GM20431 (cell line): ENCODE data around the gene AKAP12.

Experiments
- in situ Hi-C: fragments of 300-500 bp; cut with MseI, MboI; formaldehyde crosslinking; loops from one replicate; pipeline ENCODE4 v1.15.0; 2020; ENCODE audit warnings: low sequenced_read_pairs; ENCODE audit not compliant: unreplicated experiment

The AKAP12 gene

DNA sequence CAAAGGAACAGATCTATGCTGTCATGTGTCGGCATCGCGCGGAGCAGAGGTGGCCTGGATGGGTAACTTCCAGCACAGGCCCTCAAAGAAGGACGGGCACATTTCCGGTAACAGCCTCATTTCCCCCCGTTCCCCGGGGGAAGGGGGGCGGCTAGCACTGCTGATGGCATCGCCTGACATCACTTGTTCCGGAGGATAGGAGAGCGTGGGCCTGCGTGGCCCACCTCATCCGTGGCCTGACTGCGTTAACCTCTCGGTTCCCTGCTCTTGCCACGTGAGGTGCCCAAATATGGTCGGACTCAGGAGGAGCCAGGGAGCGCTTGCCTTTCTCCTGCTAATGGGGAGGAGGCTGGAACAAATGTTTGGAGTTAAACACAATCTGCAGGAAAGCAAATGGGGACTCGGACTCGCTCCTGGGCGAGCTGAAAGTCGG is at the start of gene AKAP12:
AKAP12 (plus strand) TSS at position 365 of the 433 bp plus-strand sequence. CDS start 596 bp downstream, outside the sequence.
- in situ Hi-C loops: no loop called here

- in situ Hi-C loops: no loop called here
Observed at GRCh38 chr6:151191527-151191926, 48.2 kb upstream of the AKAP12 start.

DNA sequence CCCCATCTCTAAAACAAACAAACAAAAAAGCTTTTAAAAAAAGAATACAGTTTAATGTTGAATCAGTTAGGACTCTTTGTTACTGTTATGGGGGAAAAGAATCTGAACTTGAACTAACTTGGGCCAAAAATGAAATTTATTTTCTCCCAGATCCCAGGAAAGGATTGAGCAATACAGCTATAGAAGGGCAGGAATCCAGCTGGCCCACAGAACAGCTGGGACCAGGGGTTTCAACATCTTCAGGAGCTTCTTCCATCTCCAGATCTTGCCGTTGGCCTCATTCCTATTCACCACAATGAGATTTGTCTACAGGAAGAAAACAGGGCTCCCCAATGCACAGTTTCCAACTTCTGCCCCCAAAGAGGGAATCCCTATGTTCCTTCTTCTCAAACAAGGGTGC is 43.2 kb upstream of the AKAP12 start:
- in situ Hi-C loops: no loop called here

GRCh38 chr6:151197556-151197955 is 42.2 kb upstream of the AKAP12 start:
- in situ Hi-C loops: no loop called here

GRCh38 chr6:151199991-151200390 is 39.8 kb upstream of the AKAP12 start:
- in situ Hi-C loops: no loop called here

DNA sequence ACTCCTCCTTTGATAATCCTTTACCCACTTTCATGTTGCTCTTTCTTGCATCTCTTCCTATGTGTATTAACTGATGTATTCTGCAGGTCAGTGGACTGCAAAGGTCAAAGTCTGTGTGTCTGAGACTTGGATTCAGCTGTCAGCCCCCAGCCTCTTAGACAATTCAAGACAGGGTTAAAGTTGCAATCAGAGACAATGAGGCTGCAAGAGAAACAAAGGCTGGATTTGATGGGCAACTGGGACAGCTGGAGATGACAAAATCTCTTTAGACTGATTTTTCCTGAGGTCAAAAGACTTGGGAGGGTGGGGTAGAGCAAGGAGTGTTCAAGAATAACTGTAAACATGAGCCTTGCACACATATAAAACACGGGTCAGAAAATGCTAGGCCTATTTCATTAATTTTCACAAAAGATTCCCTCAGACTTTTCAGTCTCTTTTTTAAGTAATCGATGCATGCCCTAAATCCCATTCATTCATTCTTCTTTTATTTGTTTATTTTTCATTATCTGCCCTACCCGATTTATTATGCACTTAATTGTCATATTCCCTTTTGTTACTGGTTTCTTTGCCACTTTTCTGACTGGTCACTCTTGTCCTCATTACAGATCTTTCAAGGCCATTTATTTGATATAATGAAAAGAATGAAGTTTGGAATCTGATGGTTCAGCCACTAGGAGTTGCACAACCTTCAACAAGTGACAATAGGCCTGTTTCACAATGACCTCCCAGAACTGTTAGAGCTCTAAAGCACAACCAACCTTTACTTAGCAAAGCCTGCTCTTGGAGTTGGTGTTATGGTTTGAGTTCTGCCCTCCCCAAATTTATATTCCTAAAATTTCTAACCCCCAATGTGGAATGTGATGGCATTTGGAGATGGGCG is 33.8 kb upstream of the AKAP12 start:
- in situ Hi-C loops: no loop called here

GRCh38 chr6:151207674-151208073 is 32.1 kb upstream of the AKAP12 start:
- in situ Hi-C loops: no loop called here

GRCh38 chr6:151209071-151209831 is 30.5 kb upstream of the AKAP12 start:
- in situ Hi-C loops: no loop called here

- in situ Hi-C loops: no loop called here
Observed at GRCh38 chr6:151211075-151211474, 28.7 kb upstream of the AKAP12 start.

GRCh38 chr6:151213352-151213751 is 26.4 kb upstream of the AKAP12 start:
- in situ Hi-C loops: no loop called here

- in situ Hi-C loops: no loop called here
Observed at GRCh38 chr6:151215999-151216398, 23.8 kb upstream of the AKAP12 start.

DNA sequence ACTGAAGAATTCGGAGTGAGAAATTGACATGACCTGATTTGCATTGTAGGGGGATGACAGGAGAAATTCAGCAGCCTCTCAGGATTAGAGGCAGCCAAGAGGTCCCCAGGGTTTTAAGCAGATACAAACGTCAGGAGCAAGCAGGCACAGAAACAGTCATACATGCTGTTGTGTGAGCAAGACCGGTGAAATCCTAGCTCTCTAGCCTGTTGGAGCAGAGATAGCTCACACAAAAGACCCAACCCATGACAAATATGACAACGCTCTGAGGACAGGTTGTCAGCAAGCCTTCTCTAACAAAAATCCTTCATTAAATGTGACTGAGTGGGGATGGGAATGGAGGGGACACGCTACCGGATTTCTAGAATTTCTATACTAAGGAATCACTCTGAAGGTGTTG is 23.0 kb upstream of the AKAP12 start:
- in situ Hi-C loops: no loop called here

- in situ Hi-C loops: no loop called here
Observed at GRCh38 chr6:151219192-151219591, 20.6 kb upstream of the AKAP12 start.

- in situ Hi-C loops: no loop called here
Observed at GRCh38 chr6:151224076-151224475, 15.7 kb upstream of the AKAP12 start.

DNA sequence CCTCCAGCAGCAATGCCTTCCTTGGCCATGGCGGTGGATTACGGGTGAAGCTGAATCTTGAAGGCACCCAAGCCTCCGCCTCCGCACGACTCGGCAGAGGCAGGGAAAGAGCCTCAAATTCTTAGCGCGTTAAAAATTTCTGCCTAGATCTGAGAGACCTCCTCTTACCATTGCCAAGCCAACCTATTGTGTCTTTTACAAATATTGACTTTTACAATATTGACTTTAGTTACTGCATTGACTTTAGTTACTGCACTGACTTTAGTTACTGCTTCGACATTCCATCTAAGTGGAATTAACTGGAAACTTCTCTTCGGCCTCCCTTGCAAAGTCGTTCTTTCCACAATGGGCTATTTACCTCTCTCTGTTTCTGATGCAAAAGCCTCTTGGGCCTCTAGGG is 13.8 kb upstream of the AKAP12 start:
- in situ Hi-C loops: no loop called here

DNA sequence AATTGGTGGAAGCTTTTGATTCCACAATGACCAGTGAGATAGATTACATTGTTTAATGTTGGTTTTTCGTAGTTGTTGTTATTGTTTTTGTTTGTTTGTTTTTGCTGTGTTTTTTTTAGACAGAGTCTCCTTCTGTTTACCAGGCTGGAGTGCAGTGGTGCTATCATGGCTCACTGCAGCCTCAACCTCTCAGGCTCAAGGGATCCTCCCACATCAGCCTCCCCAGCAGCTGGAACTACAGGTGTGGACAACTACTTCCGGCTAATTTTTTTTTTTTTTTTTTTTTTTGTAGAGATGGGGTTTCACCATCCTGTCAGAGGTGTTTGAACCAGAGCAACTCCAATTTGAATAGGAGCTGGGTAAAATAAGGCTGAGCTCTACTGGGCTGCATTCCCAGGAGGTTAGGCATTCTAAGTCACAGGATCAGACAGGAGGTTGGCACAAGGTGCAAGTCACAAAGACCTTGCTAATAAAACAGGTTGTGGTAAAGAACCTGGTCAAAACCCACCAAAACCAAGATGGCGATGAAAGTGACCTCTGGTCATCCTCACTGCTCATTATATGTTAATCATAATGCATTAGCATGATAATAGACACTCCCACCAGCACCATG is 10.9 kb upstream of the AKAP12 start:
- in situ Hi-C loops: no loop called here

DNA sequence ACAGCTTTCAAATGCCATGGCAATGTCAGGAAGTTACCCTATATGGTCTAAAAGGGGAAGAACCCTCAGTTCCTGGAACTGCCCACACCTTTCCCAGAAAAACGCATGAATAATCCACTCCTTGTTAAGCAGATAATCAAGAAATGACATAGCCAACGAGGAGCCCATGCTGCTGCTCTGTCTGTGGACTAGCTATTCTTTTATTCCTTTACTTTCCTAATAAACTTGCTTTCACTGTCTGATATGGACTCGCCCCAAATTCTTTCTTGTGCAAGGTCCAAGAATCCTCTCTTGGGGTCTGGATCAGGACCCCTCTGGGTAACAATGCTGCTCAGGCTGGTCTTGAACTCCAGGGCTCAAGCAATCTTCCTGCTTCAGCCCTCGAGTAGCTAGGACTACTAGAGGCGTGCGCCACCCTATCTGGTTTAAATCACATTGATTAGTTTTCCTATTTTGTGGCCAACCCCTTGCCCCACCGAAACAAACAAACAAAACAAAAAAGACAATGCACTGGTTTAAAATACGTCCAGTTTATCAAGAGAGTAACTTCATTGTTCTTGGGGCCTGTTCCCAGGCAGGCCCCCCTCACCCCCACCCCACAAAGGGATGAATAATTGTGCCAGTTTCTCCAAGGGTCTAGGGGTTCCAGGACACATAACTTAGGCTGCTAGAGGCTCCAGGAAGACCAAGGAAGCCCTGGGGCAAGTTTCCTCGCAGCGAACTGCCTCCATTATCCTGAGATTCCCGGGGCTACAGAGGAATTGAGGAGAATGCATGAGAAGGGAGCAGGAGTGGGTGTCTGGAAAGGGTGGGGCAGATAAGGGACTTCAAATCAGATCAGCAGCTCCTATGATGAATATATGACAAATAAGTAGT is 10.1 kb upstream of the AKAP12 start:
- in situ Hi-C loops: no loop called here

GRCh38 chr6:151230277-151230577 is 9.5 kb upstream of the AKAP12 start:
- in situ Hi-C loops: no loop called here

DNA sequence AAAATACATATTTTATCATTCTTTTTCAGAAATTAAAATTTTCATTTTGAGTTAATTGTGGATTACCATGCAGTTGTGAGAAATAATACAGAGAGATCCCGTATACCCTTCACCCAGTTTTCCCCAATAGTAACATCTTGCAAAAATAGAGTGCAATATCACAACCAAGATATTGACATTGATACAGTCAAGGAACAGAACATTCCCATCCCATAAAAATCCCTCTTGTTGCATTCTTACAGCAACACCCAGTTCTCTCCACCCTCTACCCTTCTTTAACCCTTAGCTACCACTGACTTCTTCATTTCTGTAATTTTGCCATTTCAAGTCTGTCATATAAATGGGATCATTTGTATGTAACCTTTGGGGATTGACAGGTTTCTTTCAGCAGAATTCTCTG is 6.9 kb upstream of the AKAP12 start:
- in situ Hi-C loops: no loop called here

GRCh38 chr6:151233731-151234130 is 6.0 kb upstream of the AKAP12 start:
- in situ Hi-C loops: no loop called here
